HepG2 (cell line): ENCODE measurements around the gene HSP90AA1.

Experiments used
- CTCF ChIP-seq: sonication (generic); formaldehyde crosslinking; IDR thresholded peaks from 2 replicates; pipeline ENCODE4 v1.5.0; 2020; ENCODE audit warnings: mild to moderate bottlenecking, missing genetic modification reagents, moderate library complexity
- HMG20B ChIP-seq: conservative IDR thresholded peaks from 2 replicates; pipeline ENCODE4 v1.6.1; 2016; ENCODE audit warnings: missing genetic modification reagents, missing compliant biosample characterization
- HNF4G ChIP-seq, 2 experiments: sonication (generic) in 1 of 2; formaldehyde crosslinking in 1 of 2; IDR thresholded peaks; 2 replicates each; pipeline versions ENCODE4 v1.4.0 to v1.6.1; 2011 to 2020; ENCODE audit warnings: borderline replicate concordance in 2 of 2, low read depth in 2 of 2, mild to moderate bottlenecking in 2 of 2, low read length in 1 of 2, missing genetic modification reagents in 1 of 2, moderate library complexity in 1 of 2
- NFE2L2 ChIP-seq: fragments of 150-350 bp; IDR thresholded peaks from 2 replicates; pipeline ENCODE4 v1.6.1; 2014; ENCODE audit warnings: low read length
- NFYC ChIP-seq: IDR thresholded peaks from 2 replicates; pipeline ENCODE4 v1.6.1; 2016; ENCODE audit warnings: missing genetic modification reagents, missing compliant biosample characterization
- RCOR2 ChIP-seq: IDR thresholded peaks from 2 replicates; pipeline ENCODE4 v1.6.1; 2016; ENCODE audit warnings: missing biosample characterization, missing genetic modification reagents
- SMAD1 ChIP-seq: sonication (generic); formaldehyde crosslinking; IDR thresholded peaks from 2 replicates; pipeline ENCODE4 v1.4.0; 2020; ENCODE audit warnings: missing genetic modification reagents, low read depth, mild to moderate bottlenecking, borderline replicate concordance
- TCF7L2 ChIP-seq: IDR thresholded peaks from 2 replicates; pipeline ENCODE4 v1.6.1; 2011; ENCODE audit warnings: mild to moderate bottlenecking, low read depth, low read length, moderate library complexity
- ZBTB7A ChIP-seq: sonication (generic); formaldehyde crosslinking; IDR thresholded peaks from 2 replicates; pipeline ENCODE4 v1.8.0; 2022; ENCODE audit warnings: mild to moderate bottlenecking, missing genetic modification reagents
- ZNF619 ChIP-seq: sonication (generic); formaldehyde crosslinking; IDR thresholded peaks from 2 replicates; pipeline ENCODE4 v1.4.0; 2020; ENCODE audit warnings: mild to moderate bottlenecking, missing genetic modification reagents

- TF ChIP-seq ZBTB7A (CRISPR knock-in tag) (no peak), SMAD1 (CRISPR knock-in tag) (no peak), NFYC (CRISPR knock-in tag) (no peak), HMG20B (CRISPR knock-in tag) (no peak), NFE2L2 (no peak), RCOR2 (CRISPR knock-in tag) (no peak), CTCF (no peak), TCF7L2 (no peak), ZNF619 (CRISPR knock-in tag) (no peak), HNF4G (IDR thresholded peaks at IDR 0.05; ENCODE audit: borderline replicate concordance, low read depth, low read length) (no peak), HNF4G (CRISPR knock-in tag; IDR thresholded peaks at IDR 0.05; ENCODE audit: borderline replicate concordance, low read depth) (no peak)
Observed at GRCh38 chr14:102075155-102075554, 11.7 kb downstream of the HSP90AA1 start.
